Measurements from ENCODE around the gene ZNF846.

DNA sequence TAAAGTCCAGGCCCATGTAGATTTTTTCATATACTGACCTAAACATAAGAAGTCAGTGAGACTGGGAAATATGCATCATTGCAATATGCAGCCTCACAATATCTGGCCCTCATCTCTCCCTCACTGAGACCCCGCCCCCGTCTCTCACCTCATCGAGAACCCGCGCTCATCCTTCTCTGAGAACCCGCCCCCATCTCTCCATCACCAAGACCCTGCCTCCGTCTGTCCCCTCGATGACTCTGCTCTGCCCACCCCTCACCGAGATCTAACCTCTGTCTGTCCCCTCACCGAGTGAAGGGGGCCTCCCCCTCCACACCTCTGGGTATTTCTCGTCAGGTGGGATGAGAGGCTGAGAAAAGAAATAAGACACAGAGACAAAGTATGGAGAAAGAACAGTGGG lies 20.5 kb upstream of the ZNF846 start:
- TF ChIP-seq, protein P1, sequence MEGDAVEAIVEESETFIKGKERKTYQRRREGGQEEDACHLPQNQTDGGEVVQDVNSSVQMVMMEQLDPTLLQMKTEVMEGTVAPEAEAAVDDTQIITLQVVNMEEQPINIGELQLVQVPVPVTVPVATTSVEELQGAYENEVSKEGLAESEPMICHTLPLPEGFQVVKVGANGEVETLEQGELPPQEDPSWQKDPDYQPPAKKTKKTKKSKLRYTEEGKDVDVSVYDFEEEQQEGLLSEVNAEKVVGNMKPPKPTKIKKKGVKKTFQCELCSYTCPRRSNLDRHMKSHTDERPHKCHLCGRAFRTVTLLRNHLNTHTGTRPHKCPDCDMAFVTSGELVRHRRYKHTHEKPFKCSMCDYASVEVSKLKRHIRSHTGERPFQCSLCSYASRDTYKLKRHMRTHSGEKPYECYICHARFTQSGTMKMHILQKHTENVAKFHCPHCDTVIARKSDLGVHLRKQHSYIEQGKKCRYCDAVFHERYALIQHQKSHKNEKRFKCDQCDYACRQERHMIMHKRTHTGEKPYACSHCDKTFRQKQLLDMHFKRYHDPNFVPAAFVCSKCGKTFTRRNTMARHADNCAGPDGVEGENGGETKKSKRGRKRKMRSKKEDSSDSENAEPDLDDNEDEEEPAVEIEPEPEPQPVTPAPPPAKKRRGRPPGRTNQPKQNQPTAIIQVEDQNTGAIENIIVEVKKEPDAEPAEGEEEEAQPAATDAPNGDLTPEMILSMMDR (IDR thresholded peaks at IDR 0.05), result no peak
- no peak for TF ChIP-seq POLR2A (IDR thresholded peaks at IDR 0.05)
